ENCODE results near the gene LYRM4. TPM values are rescaled to one million over a fixed set of nuclear protein-coding genes. Genes with fewer than 3 reads are reported as not detected.
A peak's percentile ranks its signal among the peaks of the same experiment; 100 is the strongest.

LYRM4 gene
- total and polyA plus RNA-seq, 9 of the 15 experiments (the other 6 are each of a cell fraction or from before 2014, with no cell fraction given) = 24.2 to 69.4 (median 41.8) TPM

DNA sequence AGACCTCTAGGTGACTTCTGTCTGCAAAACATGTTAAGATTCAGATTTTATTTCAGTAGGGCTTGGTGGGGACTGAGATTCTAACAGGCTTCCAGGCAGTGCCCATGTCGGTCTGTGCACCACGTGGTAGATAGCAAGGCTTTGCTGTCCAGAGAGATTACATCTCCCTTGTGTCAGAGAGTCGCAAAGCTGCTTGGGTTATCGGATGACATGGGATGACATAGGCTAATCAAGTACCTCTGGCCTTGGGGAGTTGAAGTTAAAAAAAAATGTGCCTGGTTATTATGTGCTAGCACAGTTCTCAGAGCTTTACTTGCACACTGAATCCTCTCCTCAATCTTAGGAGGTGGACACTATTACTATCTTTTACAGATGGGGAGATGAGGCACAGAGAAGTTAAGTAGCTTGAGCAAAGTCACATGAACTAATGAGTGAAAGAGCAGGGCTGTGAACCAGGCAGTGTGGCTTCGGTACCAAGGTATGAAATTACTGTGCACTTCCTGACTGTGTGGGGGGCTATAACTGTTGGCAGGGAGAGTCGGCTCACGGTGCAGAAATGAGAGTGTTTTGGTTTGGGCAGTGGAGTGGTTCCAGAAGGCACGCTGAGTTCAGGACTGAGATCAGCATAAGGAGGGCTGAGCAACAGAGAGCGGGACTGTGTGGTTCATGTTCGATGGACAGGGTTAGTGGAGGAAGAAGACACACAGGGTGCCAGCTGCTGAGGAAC, 41.6 kb upstream of the LYRM4 start (continued):
- TF ChIP-seq ZNF212 (CRISPR knock-in tag; IDR thresholded peaks at IDR 0.05) (no peak), BRCA1 (IDR thresholded peaks at IDR 0.05) (no peak), BRCA1 (CRISPR knock-in tag; IDR thresholded peaks at IDR 0.05) (no peak), SP1 (CRISPR knock-in tag; IDR thresholded peaks at IDR 0.05) (no peak), ZNF274 (IDR thresholded peaks at IDR 0.05; ENCODE audit: borderline replicate concordance, low read depth, low read length) (no peak), KLF10 (CRISPR knock-in tag; IDR thresholded peaks at IDR 0.05) (no peak), MAFF (IDR thresholded peaks at IDR 0.05; ENCODE audit: low read length) (peak; percentile 41; the same call in 1 of the 2 replicates), ZNF217 (CRISPR knock-in tag; IDR thresholded peaks at IDR 0.05) (no peak), ZNF143 (CRISPR knock-in tag; IDR thresholded peaks at IDR 0.05) (no peak), SMAD1 (IDR thresholded peaks at IDR 0.05; ENCODE audit: low read depth, low read length, partially characterized antibody) (no peak), CXXC5 (CRISPR knock-in tag; IDR thresholded peaks at IDR 0.05) (0 out of 2 replicates have a peak, but pooled peaks have one; percentile 28), SNIP1 (IDR thresholded peaks at IDR 0.05; ENCODE audit: low read depth) (no peak), ZNF134 (CRISPR knock-in tag; conservative IDR thresholded peaks at IDR 0.05) (no peak), MTA1 (IDR thresholded peaks at IDR 0.05; ENCODE audit: borderline replicate concordance) (0 out of 2 replicates have a peak, but pooled peaks have one; percentile 44), YBX1 (IDR thresholded peaks at IDR 0.05) (no peak)
- TF ChIP-seq, protein P1, sequence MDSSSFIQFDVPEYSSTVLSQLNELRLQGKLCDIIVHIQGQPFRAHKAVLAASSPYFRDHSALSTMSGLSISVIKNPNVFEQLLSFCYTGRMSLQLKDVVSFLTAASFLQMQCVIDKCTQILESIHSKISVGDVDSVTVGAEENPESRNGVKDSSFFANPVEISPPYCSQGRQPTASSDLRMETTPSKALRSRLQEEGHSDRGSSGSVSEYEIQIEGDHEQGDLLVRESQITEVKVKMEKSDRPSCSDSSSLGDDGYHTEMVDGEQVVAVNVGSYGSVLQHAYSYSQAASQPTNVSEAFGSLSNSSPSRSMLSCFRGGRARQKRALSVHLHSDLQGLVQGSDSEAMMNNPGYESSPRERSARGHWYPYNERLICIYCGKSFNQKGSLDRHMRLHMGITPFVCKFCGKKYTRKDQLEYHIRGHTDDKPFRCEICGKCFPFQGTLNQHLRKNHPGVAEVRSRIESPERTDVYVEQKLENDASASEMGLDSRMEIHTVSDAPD (CRISPR knock-in tag; IDR thresholded peaks at IDR 0.05) = no peak
- TF ChIP-seq, protein P2, sequence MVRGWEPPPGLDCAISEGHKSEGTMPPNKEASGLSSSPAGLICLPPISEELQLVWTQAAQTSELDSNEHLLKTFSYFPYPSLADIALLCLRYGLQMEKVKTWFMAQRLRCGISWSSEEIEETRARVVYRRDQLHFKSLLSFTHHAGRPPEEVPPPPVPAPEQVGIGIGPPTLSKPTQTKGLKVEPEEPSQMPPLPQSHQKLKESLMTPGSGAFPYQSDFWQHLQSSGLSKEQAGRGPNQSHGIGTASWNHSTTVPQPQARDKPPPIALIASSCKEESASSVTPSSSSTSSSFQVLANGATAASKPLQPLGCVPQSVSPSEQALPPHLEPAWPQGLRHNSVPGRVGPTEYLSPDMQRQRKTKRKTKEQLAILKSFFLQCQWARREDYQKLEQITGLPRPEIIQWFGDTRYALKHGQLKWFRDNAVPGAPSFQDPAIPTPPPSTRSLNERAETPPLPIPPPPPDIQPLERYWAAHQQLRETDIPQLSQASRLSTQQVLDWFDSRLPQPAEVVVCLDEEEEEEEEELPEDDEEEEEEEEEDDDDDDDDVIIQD (CRISPR knock-in tag; IDR thresholded peaks at IDR 0.05) = no peak
- TF ChIP-seq, protein P3, sequence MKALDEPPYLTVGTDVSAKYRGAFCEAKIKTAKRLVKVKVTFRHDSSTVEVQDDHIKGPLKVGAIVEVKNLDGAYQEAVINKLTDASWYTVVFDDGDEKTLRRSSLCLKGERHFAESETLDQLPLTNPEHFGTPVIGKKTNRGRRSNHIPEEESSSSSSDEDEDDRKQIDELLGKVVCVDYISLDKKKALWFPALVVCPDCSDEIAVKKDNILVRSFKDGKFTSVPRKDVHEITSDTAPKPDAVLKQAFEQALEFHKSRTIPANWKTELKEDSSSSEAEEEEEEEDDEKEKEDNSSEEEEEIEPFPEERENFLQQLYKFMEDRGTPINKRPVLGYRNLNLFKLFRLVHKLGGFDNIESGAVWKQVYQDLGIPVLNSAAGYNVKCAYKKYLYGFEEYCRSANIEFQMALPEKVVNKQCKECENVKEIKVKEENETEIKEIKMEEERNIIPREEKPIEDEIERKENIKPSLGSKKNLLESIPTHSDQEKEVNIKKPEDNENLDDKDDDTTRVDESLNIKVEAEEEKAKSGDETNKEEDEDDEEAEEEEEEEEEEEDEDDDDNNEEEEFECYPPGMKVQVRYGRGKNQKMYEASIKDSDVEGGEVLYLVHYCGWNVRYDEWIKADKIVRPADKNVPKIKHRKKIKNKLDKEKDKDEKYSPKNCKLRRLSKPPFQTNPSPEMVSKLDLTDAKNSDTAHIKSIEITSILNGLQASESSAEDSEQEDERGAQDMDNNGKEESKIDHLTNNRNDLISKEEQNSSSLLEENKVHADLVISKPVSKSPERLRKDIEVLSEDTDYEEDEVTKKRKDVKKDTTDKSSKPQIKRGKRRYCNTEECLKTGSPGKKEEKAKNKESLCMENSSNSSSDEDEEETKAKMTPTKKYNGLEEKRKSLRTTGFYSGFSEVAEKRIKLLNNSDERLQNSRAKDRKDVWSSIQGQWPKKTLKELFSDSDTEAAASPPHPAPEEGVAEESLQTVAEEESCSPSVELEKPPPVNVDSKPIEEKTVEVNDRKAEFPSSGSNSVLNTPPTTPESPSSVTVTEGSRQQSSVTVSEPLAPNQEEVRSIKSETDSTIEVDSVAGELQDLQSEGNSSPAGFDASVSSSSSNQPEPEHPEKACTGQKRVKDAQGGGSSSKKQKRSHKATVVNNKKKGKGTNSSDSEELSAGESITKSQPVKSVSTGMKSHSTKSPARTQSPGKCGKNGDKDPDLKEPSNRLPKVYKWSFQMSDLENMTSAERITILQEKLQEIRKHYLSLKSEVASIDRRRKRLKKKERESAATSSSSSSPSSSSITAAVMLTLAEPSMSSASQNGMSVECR (CRISPR knock-in tag; IDR thresholded peaks at IDR 0.05) = no peak
- TF ChIP-seq, protein P4, sequence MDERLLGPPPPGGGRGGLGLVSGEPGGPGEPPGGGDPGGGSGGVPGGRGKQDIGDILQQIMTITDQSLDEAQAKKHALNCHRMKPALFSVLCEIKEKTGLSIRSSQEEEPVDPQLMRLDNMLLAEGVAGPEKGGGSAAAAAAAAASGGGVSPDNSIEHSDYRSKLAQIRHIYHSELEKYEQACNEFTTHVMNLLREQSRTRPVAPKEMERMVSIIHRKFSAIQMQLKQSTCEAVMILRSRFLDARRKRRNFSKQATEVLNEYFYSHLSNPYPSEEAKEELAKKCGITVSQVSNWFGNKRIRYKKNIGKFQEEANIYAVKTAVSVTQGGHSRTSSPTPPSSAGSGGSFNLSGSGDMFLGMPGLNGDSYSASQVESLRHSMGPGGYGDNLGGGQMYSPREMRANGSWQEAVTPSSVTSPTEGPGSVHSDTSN (CRISPR knock-in tag; IDR thresholded peaks at IDR 0.05; ENCODE audit: low read depth) = no peak
- TF ChIP-seq, protein P4 (tag; conservative IDR thresholded peaks at IDR 0.05; ENCODE audit: low read depth) = no peak

Data from K562 (cell line).